Uterus (tissue), 2 donors: Measurements from ENCODE around the gene ARHGAP9.

ENCODE experiments used
- POLR2A ChIP-seq, 2 donors: fragments of 450-650 bp; IDR thresholded peaks; one replicate each; pipeline ENCODE4 v1.6.1; 2016; ENCODE audit warnings: antibody characterized with exemption in 2 of 2, mild to moderate bottlenecking in 1 of 2, moderate library complexity in 1 of 2
- TF ChIP-seq, protein P1 (sequence below), 4 experiments: fragments of 200-600 bp in 2 of 4; fragments of 450-650 bp in 2 of 4; sonication (generic) in 2 of 4; IDR thresholded peaks; one replicate each; pipeline ENCODE4 v1.5.1; 2016 to 2019; ENCODE audit warnings: antibody characterized with exemption in 4 of 4, mild to moderate bottlenecking in 2 of 4, moderate library complexity in 1 of 4

DNA sequence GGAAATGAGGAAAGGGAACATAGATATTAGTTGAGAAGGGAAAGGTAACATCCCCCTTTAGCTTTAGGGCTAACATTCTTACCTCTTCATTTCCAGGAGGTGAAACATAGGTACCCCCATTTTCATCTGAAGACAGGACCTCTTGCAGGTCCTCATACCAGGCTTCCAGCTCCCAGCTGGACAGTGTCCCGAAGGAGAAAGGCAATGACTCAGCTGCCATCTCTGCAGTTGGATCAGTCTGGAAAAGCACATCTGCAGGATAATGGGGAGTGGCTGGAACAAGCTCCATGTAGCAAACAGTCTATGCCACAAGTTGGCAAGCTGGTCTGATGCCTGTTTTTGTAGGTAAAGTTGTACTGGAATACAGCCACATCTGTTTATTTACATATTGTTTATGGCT is 37.5 kb upstream of the ARHGAP9 start:
- TF ChIP-seq, protein P1, sequence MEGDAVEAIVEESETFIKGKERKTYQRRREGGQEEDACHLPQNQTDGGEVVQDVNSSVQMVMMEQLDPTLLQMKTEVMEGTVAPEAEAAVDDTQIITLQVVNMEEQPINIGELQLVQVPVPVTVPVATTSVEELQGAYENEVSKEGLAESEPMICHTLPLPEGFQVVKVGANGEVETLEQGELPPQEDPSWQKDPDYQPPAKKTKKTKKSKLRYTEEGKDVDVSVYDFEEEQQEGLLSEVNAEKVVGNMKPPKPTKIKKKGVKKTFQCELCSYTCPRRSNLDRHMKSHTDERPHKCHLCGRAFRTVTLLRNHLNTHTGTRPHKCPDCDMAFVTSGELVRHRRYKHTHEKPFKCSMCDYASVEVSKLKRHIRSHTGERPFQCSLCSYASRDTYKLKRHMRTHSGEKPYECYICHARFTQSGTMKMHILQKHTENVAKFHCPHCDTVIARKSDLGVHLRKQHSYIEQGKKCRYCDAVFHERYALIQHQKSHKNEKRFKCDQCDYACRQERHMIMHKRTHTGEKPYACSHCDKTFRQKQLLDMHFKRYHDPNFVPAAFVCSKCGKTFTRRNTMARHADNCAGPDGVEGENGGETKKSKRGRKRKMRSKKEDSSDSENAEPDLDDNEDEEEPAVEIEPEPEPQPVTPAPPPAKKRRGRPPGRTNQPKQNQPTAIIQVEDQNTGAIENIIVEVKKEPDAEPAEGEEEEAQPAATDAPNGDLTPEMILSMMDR (IDR thresholded peaks at IDR 0.05), result no peak
- TF ChIP-seq POLR2A (IDR thresholded peaks at IDR 0.05), result no peak
